ENCODE data around the gene IL22RA1.

Gene IL22RA1

GRCh38 chr1:24154215-24154614 is 11.3 kb upstream of the IL22RA1 start:
- TF ChIP-seq EZH2phosphoT487 (conservative IDR thresholded peaks at IDR 0.05; ENCODE audit: low read length) = no peak
- H3K27me3 ChIP-seq (ENCODE audit: low read length) = no peaks in the 10 kb centered on the region
- peaks cover 74% of the 10 kb centered on the region for H3F3A ChIP-seq (ENCODE audit: insufficient read depth)
- no peaks in the 10 kb centered on the region for H3K9me3 ChIP-seq (ENCODE audit: insufficient read depth, low read length)
- H3K79me2 ChIP-seq (ENCODE audit: insufficient read depth, low read length) = peaks cover 10% of the 10 kb centered on the region; the same call in 1 of the 2 replicates
- H3K9me2 ChIP-seq (replicated peaks; ENCODE audit: insufficient read depth, low read length) = no peaks in the 10 kb centered on the region
- peak overlapping the region; percentile 80 for H3K4me2 ChIP-seq (ENCODE audit: low read depth, low read length, poor library complexity, severe bottlenecking)
- H3K4me3 ChIP-seq (ENCODE audit: insufficient read depth, low read length, poor library complexity, severe bottlenecking) = peak overlapping the region; percentile 32
- H2AFZ ChIP-seq (ENCODE audit: low read depth, low read length, severe bottlenecking) = no peak overlapping the region
- no peaks in the 10 kb centered on the region for H4K20me1 ChIP-seq (ENCODE audit: low read depth, low read length)
- H3K9ac ChIP-seq (ENCODE audit: low read length) = peak overlapping the region; percentile 69
- peak overlapping the region; percentile 95 for H3K27ac ChIP-seq (ENCODE audit: low read depth, low read length)
- no peaks in the 10 kb centered on the region for H3K36me3 ChIP-seq (ENCODE audit: low read length)

- H3K79me2 ChIP-seq (ENCODE audit: insufficient read depth, low read length) = peaks cover 10% of the 10 kb centered on the region; the same call in 1 of the 2 replicates
- peak overlapping the region; percentile 95 for H3K27ac ChIP-seq (ENCODE audit: low read depth, low read length)
- peak overlapping the region; percentile 58 for H3K4me3 ChIP-seq (ENCODE audit: insufficient read depth, low read length, poor library complexity, severe bottlenecking)
- H3K27me3 ChIP-seq (ENCODE audit: low read length) = no peaks in the 10 kb centered on the region
- H3F3A ChIP-seq (ENCODE audit: insufficient read depth) = peaks cover 62% of the 10 kb centered on the region
- no peak for TF ChIP-seq EZH2phosphoT487 (conservative IDR thresholded peaks at IDR 0.05; ENCODE audit: low read length)
- TF ChIP-seq CTCF (IDR thresholded peaks at IDR 0.05; ENCODE audit: insufficient read depth, low read length, poor library complexity, severe bottlenecking) = no peak
- H2AFZ ChIP-seq (ENCODE audit: low read depth, low read length, severe bottlenecking) = no peak overlapping the region
- H3K36me3 ChIP-seq (ENCODE audit: low read length) = no peaks in the 10 kb centered on the region
- no peaks in the 10 kb centered on the region for H3K9me3 ChIP-seq (ENCODE audit: insufficient read depth, low read length)
- H3K9ac ChIP-seq (ENCODE audit: low read length) = peak overlapping the region; percentile 69
- no peaks in the 10 kb centered on the region for H3K9me2 ChIP-seq (replicated peaks; ENCODE audit: insufficient read depth, low read length)
- H3K4me2 ChIP-seq (ENCODE audit: low read depth, low read length, poor library complexity, severe bottlenecking) = peak overlapping the region; percentile 80
- no peaks in the 10 kb centered on the region for H4K20me1 ChIP-seq (ENCODE audit: low read depth, low read length)
These were observed 9.9 kb upstream of the IL22RA1 start for GRCh38 chr1:24152631-24153494.

- H3K4me2 ChIP-seq (ENCODE audit: low read depth, low read length, poor library complexity, severe bottlenecking) = peak overlapping the region; percentile 80
- TF ChIP-seq CTCF (IDR thresholded peaks at IDR 0.05; ENCODE audit: insufficient read depth, low read length, poor library complexity, severe bottlenecking) (no peak), EZH2phosphoT487 (conservative IDR thresholded peaks at IDR 0.05; ENCODE audit: low read length) (no peak)
- peaks cover 10% of the 10 kb centered on the region; the same call in 1 of the 2 replicates for H3K79me2 ChIP-seq (ENCODE audit: insufficient read depth, low read length)
- H4K20me1 ChIP-seq (ENCODE audit: low read depth, low read length) = no peaks in the 10 kb centered on the region
- peak overlapping the region; percentile 95 for H3K27ac ChIP-seq (ENCODE audit: low read depth, low read length)
- no peaks in the 10 kb centered on the region for H3K9me3 ChIP-seq (ENCODE audit: insufficient read depth, low read length)
- peak overlapping the region; percentile 69 for H3K9ac ChIP-seq (ENCODE audit: low read length)
- peak overlapping the region; percentile 58 for H3K4me3 ChIP-seq (ENCODE audit: insufficient read depth, low read length, poor library complexity, severe bottlenecking)
- no peaks in the 10 kb centered on the region for H3K9me2 ChIP-seq (replicated peaks; ENCODE audit: insufficient read depth, low read length)
- peaks cover 52% of the 10 kb centered on the region for H3F3A ChIP-seq (ENCODE audit: insufficient read depth)
- no peak overlapping the region for H2AFZ ChIP-seq (ENCODE audit: low read depth, low read length, severe bottlenecking)
- H3K27me3 ChIP-seq (ENCODE audit: low read length) = no peaks in the 10 kb centered on the region
- no peaks in the 10 kb centered on the region for H3K36me3 ChIP-seq (ENCODE audit: low read length)
These were observed 8.2 kb upstream of the IL22RA1 start for GRCh38 chr1:24151175-24151533.
